ENCODE measurements around the gene HIKESHI.
A peak's percentile ranks its signal among the peaks of the same experiment; 100 is the strongest.

HIKESHI gene

GRCh38 chr11:86374069-86374468 lies 72.0 kb downstream of the HIKESHI start:
- no peak for FAIRE-seq
- no peak for DNase-seq (ENCODE audit: insufficient read length, low spot score)

GRCh38 chr11:86374586-86374985 lies 72.5 kb downstream of the HIKESHI start, which contains the start of gene CCDC81:
TSS of gene CCDC81 (plus strand) at chr11:86374887. CDS start at chr11:86375164, 277 bp downstream.
- DNase-seq (ENCODE audit: insufficient read length, low spot score) (no peak), FAIRE-seq (no peak)

- no peak for FAIRE-seq
- no peak for DNase-seq (ENCODE audit: insufficient read length, low spot score)
Measured at GRCh38 chr11:86377972-86378371, 75.9 kb downstream of the HIKESHI start.

GRCh38 chr11:86380295-86381059 lies 78.4 kb downstream of the HIKESHI start:
- no peak for FAIRE-seq

GRCh38 chr11:86383041-86383955 lies 81.3 kb downstream of the HIKESHI start:
- DNase-seq (ENCODE audit: insufficient read length, low spot score) = no peak
- FAIRE-seq = no peak

More at GRCh38 chr11:86380295-86381059, 78.4 kb downstream of the HIKESHI start:
- no peak for DNase-seq (ENCODE audit: insufficient read length, low spot score)

- no peak for DNase-seq (ENCODE audit: insufficient read length, low spot score)
- no peak for FAIRE-seq
Measured at GRCh38 chr11:86386283-86386682, 84.2 kb downstream of the HIKESHI start.

- FAIRE-seq (no peak), DNase-seq (ENCODE audit: insufficient read length, low spot score) (no peak)
Measured at GRCh38 chr11:86386746-86387145, 84.7 kb downstream of the HIKESHI start.

- DNase-seq (ENCODE audit: insufficient read length, low spot score) (no peak), FAIRE-seq (no peak)
Measured at GRCh38 chr11:86388198-86388597, 86.2 kb downstream of the HIKESHI start.

- FAIRE-seq = no peak
- DNase-seq (ENCODE audit: insufficient read length, low spot score) = no peak
Measured at GRCh38 chr11:86390487-86390886, 88.4 kb downstream of the HIKESHI start.

- DNase-seq (ENCODE audit: insufficient read length, low spot score) (no peak), FAIRE-seq (peak; percentile 16)
Measured at GRCh38 chr11:86395061-86395551, 93.1 kb downstream of the HIKESHI start.

Measured in HTR-8/SVneo (cell line).